OCI-LY1 (cell line): ENCODE results near the gene SMARCC2.
A peak's percentile ranks its signal among the peaks of the same experiment; 100 is the strongest.

Experiments
- H2AFZ ChIP-seq: fragments of 200-600 bp; sonication (generic), shearing (Covaris generic); 2 replicates; pipeline ENCODE4 v1.6.0; 2014; ENCODE audit warnings: antibody characterized with exemption, mild to moderate bottlenecking, low read length
- H3F3A ChIP-seq: fragments of 200-600 bp; sonication (generic), shearing (Covaris generic); 2 replicates; pipeline ENCODE4 v1.6.0; 2014; ENCODE audit warnings: mild to moderate bottlenecking, antibody characterized with exemption, low read length, moderate library complexity; ENCODE audit not compliant: insufficient read depth
- H3K27ac ChIP-seq: fragments of 200-600 bp; sonication (generic); 2 replicates; pipeline ENCODE4 v1.5.1; 2014; ENCODE audit warnings: low read length, mixed run types, mild to moderate bottlenecking, low read depth; ENCODE audit not compliant: poor library complexity, severe bottlenecking
- H3K27me3 ChIP-seq: fragments of 200-600 bp; sonication (generic); 2 replicates; pipeline ENCODE4 v1.6.0; 2014; ENCODE audit warnings: antibody characterized with exemption, mild to moderate bottlenecking, low read length, moderate library complexity; ENCODE audit not compliant: insufficient read depth
- H3K36me3 ChIP-seq: fragments of 200-600 bp; sonication (generic); 2 replicates; pipeline ENCODE4 v1.6.1; 2014; ENCODE audit warnings: mild to moderate bottlenecking, antibody characterized with exemption, low read length, moderate library complexity, mixed read lengths; ENCODE audit not compliant: insufficient read depth
- H3K4me1 ChIP-seq: fragments of 200-600 bp; sonication (generic); 2 replicates; pipeline ENCODE4 v1.5.1; 2014; ENCODE audit warnings: mild to moderate bottlenecking, low read length, moderate library complexity; ENCODE audit not compliant: insufficient read depth, severe bottlenecking
- H3K4me2 ChIP-seq: fragments of 200-600 bp; sonication (generic), shearing (Covaris generic); 2 replicates; pipeline ENCODE4 v1.6.1; 2014; ENCODE audit warnings: low read length
- H3K4me3 ChIP-seq: fragments of 200-600 bp; sonication (generic); 2 replicates; pipeline ENCODE4 v1.5.1; 2014; ENCODE audit warnings: low read length, low read depth, mild to moderate bottlenecking, mixed read lengths; ENCODE audit not compliant: poor library complexity, severe bottlenecking
- H3K79me2 ChIP-seq: fragments of 200-600 bp; shearing (Covaris generic); 2 replicates; pipeline ENCODE4 v1.6.1; 2016; ENCODE audit warnings: mixed run types, low read length, mixed read lengths; ENCODE audit not compliant: insufficient read depth
- H3K9ac ChIP-seq: fragments of 200-600 bp; sonication (generic), shearing (Covaris generic); 2 replicates; pipeline ENCODE4 v1.6.1; 2014; ENCODE audit warnings: mild to moderate bottlenecking, low read length, mixed read lengths
- H3K9me2 ChIP-seq: fragments of 200-600 bp; sonication (generic), shearing (Covaris generic); 2 replicates; pipeline ENCODE4 v1.6.1; 2014; ENCODE audit warnings: low read depth, mild to moderate bottlenecking, low read length, mixed read lengths
- H3K9me3 ChIP-seq: fragments of 200-600 bp; shearing (Covaris generic); 2 replicates; pipeline ENCODE4 v1.6.1; 2014; ENCODE audit warnings: low read length, mixed read lengths
- H4K20me1 ChIP-seq: fragments of 200-600 bp; sonication (generic), shearing (Covaris generic); 2 replicates; pipeline ENCODE4 v1.6.0; 2016; ENCODE audit warnings: mild to moderate bottlenecking, low read length; ENCODE audit not compliant: insufficient read depth
- CTCF ChIP-seq: fragments of 200-600 bp; sonication (generic), shearing (Covaris generic); IDR thresholded peaks from 2 replicates; pipeline ENCODE4 v1.5.1; 2017; ENCODE audit warnings: mild to moderate bottlenecking, antibody characterized with exemption, low read length, moderate library complexity, mixed read lengths
- EZH2 ChIP-seq: fragments of 200-600 bp; sonication (generic), shearing (Covaris generic); IDR thresholded peaks from 2 replicates; pipeline ENCODE4 v1.8.0; 2017; ENCODE audit warnings: borderline replicate concordance, mixed run types, mild to moderate bottlenecking, antibody characterized with exemption, low read length, moderate library complexity, mixed read lengths

SMARCC2 gene

GRCh38 chr12:56220611-56221231 is 31.4 kb upstream of the SMARCC2 start:
- peak overlapping the region; percentile 95 for H3K4me2 ChIP-seq
- 0 out of 2 replicates have a peak, but pooled peaks cover 5% of the 10 kb centered on the region for H3K79me2 ChIP-seq
- H3K9me3 ChIP-seq = no peaks in the 10 kb centered on the region
- no peaks in the 10 kb centered on the region for H3F3A ChIP-seq
- H3K4me3 ChIP-seq = peak overlapping the region; percentile 84
- TF ChIP-seq EZH2 (no peak), CTCF (no peak)
- H3K4me1 ChIP-seq = peaks cover 42% of the 10 kb centered on the region
- no peaks in the 10 kb centered on the region for H3K9me2 ChIP-seq
- no peak overlapping the region for H2AFZ ChIP-seq
- peaks cover 19% of the 10 kb centered on the region for H3K36me3 ChIP-seq
- peak overlapping the region; percentile 84 for H3K27ac ChIP-seq
- no peaks in the 10 kb centered on the region for H3K27me3 ChIP-seq
- H4K20me1 ChIP-seq = no peaks in the 10 kb centered on the region
- peak overlapping the region; percentile 75 for H3K9ac ChIP-seq

GRCh38 chr12:56219840-56220239 is 30.6 kb upstream of the SMARCC2 start:
- Histone ChIP-seq H3K4me3 (peak overlapping the region; percentile 84), H3K79me2 (0 out of 2 replicates have a peak, but pooled peaks cover 5% of the 10 kb centered on the region), H3K27ac (no peak overlapping the region), H3K4me2 (peak overlapping the region; percentile 95; the same call in 1 of the 2 replicates), H3K36me3 (peaks cover 27% of the 10 kb centered on the region), H2AFZ (no peak overlapping the region), H3K4me1 (peaks cover 36% of the 10 kb centered on the region), H4K20me1 (no peaks in the 10 kb centered on the region), H3K27me3 (no peaks in the 10 kb centered on the region), H3K9me3 (no peaks in the 10 kb centered on the region), H3F3A (no peaks in the 10 kb centered on the region), H3K9ac (no peak overlapping the region), H3K9me2 (no peaks in the 10 kb centered on the region)
- TF ChIP-seq CTCF (no peak), EZH2 (no peak)

GRCh38 chr12:56216461-56216860 is 27.2 kb upstream of the SMARCC2 start:
- peaks cover 12% of the 10 kb centered on the region for H3K4me1 ChIP-seq
- H3K4me2 ChIP-seq = no peak overlapping the region
- no peaks in the 10 kb centered on the region for H3K9me3 ChIP-seq
- H3K79me2 ChIP-seq = 0 out of 2 replicates have a peak, but pooled peaks cover 5% of the 10 kb centered on the region
- H3K27me3 ChIP-seq = no peaks in the 10 kb centered on the region
- H2AFZ ChIP-seq = no peak overlapping the region
- peaks cover 61% of the 10 kb centered on the region for H3K36me3 ChIP-seq
- H3K4me3 ChIP-seq = no peak overlapping the region
- H3K27ac ChIP-seq = no peak overlapping the region
- no peaks in the 10 kb centered on the region for H3K9me2 ChIP-seq
- H4K20me1 ChIP-seq = no peaks in the 10 kb centered on the region
- no peaks in the 10 kb centered on the region for H3F3A ChIP-seq
- H3K9ac ChIP-seq = no peak overlapping the region
- TF ChIP-seq CTCF (no peak), EZH2 (no peak)
